Smooth muscle cell (in vitro differentiated cells): ENCODE results near the gene MEIOB. TPM values are rescaled to one million over a fixed set of nuclear protein-coding genes. Genes with fewer than 3 reads are reported as not detected.
"Not testable (repeated sequence)": the region's sequence is repeated elsewhere in the genome, so short reads cannot be mapped to it uniquely, and the experiment has no call there.

Source experiments
- DNase-seq: peaks from one replicate; lab custom pipeline; 2025; ENCODE audit not compliant: unreplicated experiment; lab: John Stamatoyannopoulos, UW
- H2AFZ ChIP-seq: fragments of 200-600 bp; sonication (generic); 2 replicates; pipeline ENCODE4 v1.6.0; 2016; ENCODE audit warnings: antibody characterized with exemption, low read depth, mild to moderate bottlenecking
- H3F3A ChIP-seq: fragments of 200-600 bp; sonication (generic); 2 replicates; pipeline ENCODE4 v1.6.0; 2017; ENCODE audit warnings: antibody characterized with exemption, low read depth
- H3K27ac ChIP-seq: fragments of 200-600 bp; sonication (generic); 2 replicates; pipeline ENCODE4 v1.5.1; 2016; ENCODE audit warnings: low read depth, mild to moderate bottlenecking
- H3K27me3 ChIP-seq: fragments of 200-600 bp; sonication (generic); 2 replicates; pipeline ENCODE4 v1.6.1; 2016; ENCODE audit warnings: low read depth, mild to moderate bottlenecking
- H3K36me3 ChIP-seq: fragments of 200-600 bp; sonication (generic); 2 replicates; pipeline ENCODE4 v1.5.1; 2016; ENCODE audit warnings: low read depth
- H3K4me1 ChIP-seq: fragments of 200-600 bp; sonication (generic); 2 replicates; pipeline ENCODE4 v1.5.1; 2016; ENCODE audit warnings: low read depth
- H3K4me2 ChIP-seq: fragments of 200-600 bp; sonication (generic); 2 replicates; pipeline ENCODE4 v1.6.0; 2016; ENCODE audit warnings: mild to moderate bottlenecking
- H3K4me3 ChIP-seq: fragments of 200-600 bp; sonication (generic); 2 replicates; pipeline ENCODE4 v1.5.1; 2016; ENCODE audit warnings: mild to moderate bottlenecking
- H3K79me2 ChIP-seq: fragments of 200-600 bp; sonication (generic); 2 replicates; pipeline ENCODE4 v1.6.0; 2016; ENCODE audit warnings: low read depth, mild to moderate bottlenecking
- H3K9ac ChIP-seq: fragments of 200-600 bp; sonication (generic); 2 replicates; pipeline ENCODE4 v1.6.0; 2016; ENCODE audit warnings: low read depth
- H3K9me3 ChIP-seq: fragments of 200-600 bp; sonication (generic); replicated peaks from 2 replicates; pipeline ENCODE4 v1.5.1; 2016; ENCODE audit warnings: low read depth
- H4K20me1 ChIP-seq: fragments of 200-600 bp; sonication (generic); 2 replicates; pipeline ENCODE4 v1.6.0; 2016; ENCODE audit warnings: low read depth
- CTCF ChIP-seq: fragments of 200-600 bp; sonication (generic); IDR thresholded peaks from 2 replicates; pipeline ENCODE4 v1.5.1; 2017; ENCODE audit warnings: borderline replicate concordance, mild to moderate bottlenecking, antibody characterized with exemption; ENCODE audit not compliant: insufficient read depth, poor library complexity, severe bottlenecking
- WGBS: methylation state at CpG from one replicate; pipeline ENCODE4 v1.1.7; 2016; ENCODE audit warnings: low lambda C conversion rate; 5-methylcytosine and 5-hydroxymethylcytosine counted together
- polyA plus RNA-seq: library from polyadenylated mRNA; unstranded; fragments of >200 nt; fragmentation: Nextera tagmentation; extraction: Ambion mirVana; gene quantifications from 2 replicates; pipeline ENCODE4 v1.2.1, GENCODE V29; 2016
- total RNA-seq: library from RNA; depleted of rRNA; stranded (reverse); fragments of >200 nt; gene quantifications from 2 replicates; pipeline ENCODE4 v1.2.3, GENCODE V29; 2014

The MEIOB gene
- total and polyA plus RNA-seq, 2 experiments from 2014 or later = 0.18 to 1.7 TPM

GRCh38 chr16:1887711-1888354 lies 15.9 kb upstream of the MEIOB start:
- H4K20me1 ChIP-seq = no peaks in the 10 kb centered on the region
- no peak overlapping the region for H3K4me2 ChIP-seq
- no peak for DNase-seq
- 94% methylated on average over 14 of the region's 14 CpGs for WGBS
- no peaks in the 10 kb centered on the region for H3K36me3 ChIP-seq
- no peak overlapping the region for H2AFZ ChIP-seq
- H3K9ac ChIP-seq = no peak overlapping the region
- no peaks in the 10 kb centered on the region for H3K9me3 ChIP-seq
- H3F3A ChIP-seq = no peaks in the 10 kb centered on the region
- H3K79me2 ChIP-seq = no peaks in the 10 kb centered on the region
- no peak overlapping the region for H3K4me3 ChIP-seq
- H3K4me1 ChIP-seq = no peaks in the 10 kb centered on the region
- peaks cover 10% of the 10 kb centered on the region for H3K27me3 ChIP-seq
- TF ChIP-seq CTCF = no peak
- H3K27ac ChIP-seq = no peak overlapping the region

GRCh38 chr16:1884889-1885288 lies 12.9 kb upstream of the MEIOB start:
- Histone ChIP-seq H3K36me3 (no peaks in the 10 kb centered on the region), H3K4me3 (no peak overlapping the region), H3K9ac (no peak overlapping the region), H3F3A (no peaks in the 10 kb centered on the region), H3K9me3 (no peaks in the 10 kb centered on the region), H3K4me2 (no peak overlapping the region), H3K27ac (no peak overlapping the region), H3K27me3 (peaks cover 1% of the 10 kb centered on the region), H3K79me2 (no peaks in the 10 kb centered on the region), H3K4me1 (no peaks in the 10 kb centered on the region), H2AFZ (no peak overlapping the region), H4K20me1 (no peaks in the 10 kb centered on the region)
- no peak for DNase-seq
- TF ChIP-seq CTCF = no peak
- WGBS = 85% methylated on average over 5 of the region's 5 CpGs

- H3K79me2 ChIP-seq = no peaks in the 10 kb centered on the region
- H3K4me1 ChIP-seq = no peaks in the 10 kb centered on the region
- H3K36me3 ChIP-seq = no peaks in the 10 kb centered on the region
- H3K4me2 ChIP-seq = no peak overlapping the region
- H3K27ac ChIP-seq = no peak overlapping the region
- H3K9ac ChIP-seq = no peak overlapping the region
- no peak overlapping the region for H2AFZ ChIP-seq
- no peaks in the 10 kb centered on the region for H3F3A ChIP-seq
- H3K9me3 ChIP-seq = no peaks in the 10 kb centered on the region
- H3K4me3 ChIP-seq = no peak overlapping the region
- DNase-seq = no peak
- H3K27me3 ChIP-seq = no peaks in the 10 kb centered on the region
- TF ChIP-seq CTCF = peak; percentile 12
- 70% methylated on average over 13 of the region's 13 CpGs for WGBS
- H4K20me1 ChIP-seq = no peaks in the 10 kb centered on the region
Observed at GRCh38 chr16:1884155-1884760, 12.3 kb upstream of the MEIOB start.

- not testable (repeated sequence) for H2AFZ ChIP-seq, H3K4me1 ChIP-seq, H4K20me1 ChIP-seq, H3F3A ChIP-seq, DNase-seq, H3K27ac ChIP-seq, H3K9me3 ChIP-seq, H3K79me2 ChIP-seq, H3K4me3 ChIP-seq, H3K9ac ChIP-seq, H3K36me3 ChIP-seq, H3K4me2 ChIP-seq
- peaks cover 19% of the 10 kb centered on the region for H3K27me3 ChIP-seq
- 91% methylated on average over 9 of the region's 9 CpGs for WGBS
Observed at GRCh38 chr16:1881172-1881571, 9.2 kb upstream of the MEIOB start.
